HFFc6 (cell line): ENCODE data around the gene MAML1. TPM values are rescaled to one million over a fixed set of nuclear protein-coding genes. Genes with fewer than 3 reads are reported as not detected.
A peak's percentile ranks its signal among the peaks of the same experiment; 100 is the strongest.

ENCODE experiments used
- DNase-seq: peaks from one replicate; pipeline ENCODE4 v3.0.0-alpha.2; 2018
- H3K27ac Mint-ChIP-seq: 2 replicates; pipeline ENCODE4 v1.8.0; 2020; ENCODE audit warnings: mild to moderate bottlenecking, mixed read lengths
- H3K27me3 Mint-ChIP-seq: 2 replicates; pipeline ENCODE4 v1.8.0; 2021; ENCODE audit warnings: mild to moderate bottlenecking, moderate library complexity, mixed read lengths; ENCODE audit not compliant: insufficient read depth
- H3K36me3 Mint-ChIP-seq: 2 replicates; pipeline ENCODE4 v1.8.0; 2021; ENCODE audit warnings: low read depth, mixed read lengths
- H3K4me1 Mint-ChIP-seq: 2 replicates; pipeline ENCODE4 v1.8.0; 2020; ENCODE audit warnings: low read depth, mixed read lengths
- H3K4me3 Mint-ChIP-seq: 2 replicates; pipeline ENCODE4 v1.8.0; 2020; ENCODE audit warnings: mild to moderate bottlenecking, moderate library complexity, mixed read lengths
- H3K9me3 Mint-ChIP-seq: 2 replicates; pipeline ENCODE4 v1.8.0; 2020; ENCODE audit warnings: mild to moderate bottlenecking, mixed read lengths
- CTCF ChIP-seq: fragments of 200-600 bp; sonication (generic); IDR thresholded peaks from 2 replicates; pipeline ENCODE4 v1.5.0; 2021; ENCODE audit warnings: antibody characterized with exemption, mild to moderate bottlenecking
- total RNA-seq, 6 experiments: library from RNA; stranded (reverse); fragmentation: NEBNext Ultra II Directional; extraction: Animal tissue kit (Norgen Biotek cat#: 25700); gene quantifications; 2 replicates in 1 of 6; 3 replicates in 5 of 6; pipeline ENCODE4 v1.2.3, GENCODE V29; 2021

Gene MAML1
- total RNA-seq, 6 experiments from 2014 or later: 14.9 to 17.7 (median 16.5) TPM

GRCh38 chr5:179720222-179720621 lies 12.4 kb upstream of the MAML1 start:
- Mint-ChIP-seq H3K27me3 (no peaks in the 10 kb centered on the region; the same call in 1 of the 2 replicates), H3K9me3 (no peaks in the 10 kb centered on the region), H3K36me3 (peaks cover 53% of the 10 kb centered on the region), H3K27ac (no peak overlapping the region), H3K4me1 (peaks cover 8% of the 10 kb centered on the region), H3K4me3 (no peak overlapping the region)
- no peak for TF ChIP-seq CTCF
- no peak for DNase-seq

- H3K4me3 Mint-ChIP-seq: no peak overlapping the region
- TF ChIP-seq CTCF: no peak
- peaks cover 45% of the 10 kb centered on the region for H3K36me3 Mint-ChIP-seq
- no peak overlapping the region for H3K27ac Mint-ChIP-seq
- no peaks in the 10 kb centered on the region for H3K9me3 Mint-ChIP-seq
- no peak for DNase-seq
- no peaks in the 10 kb centered on the region for H3K27me3 Mint-ChIP-seq
- H3K4me1 Mint-ChIP-seq: no peaks in the 10 kb centered on the region
These were observed 8.5 kb upstream of the MAML1 start for GRCh38 chr5:179724163-179724562.

GRCh38 chr5:179727106-179727505 lies 5.5 kb upstream of the MAML1 start:
- no peak for DNase-seq
- no peaks in the 10 kb centered on the region for H3K27me3 Mint-ChIP-seq
- TF ChIP-seq CTCF: no peak
- peak overlapping the region; percentile 24; the same call in 1 of the 2 replicates for H3K27ac Mint-ChIP-seq
- peaks cover 61% of the 10 kb centered on the region for H3K36me3 Mint-ChIP-seq
- H3K4me3 Mint-ChIP-seq: no peak overlapping the region
- peaks cover 18% of the 10 kb centered on the region for H3K4me1 Mint-ChIP-seq
- H3K9me3 Mint-ChIP-seq: no peaks in the 10 kb centered on the region

- peaks cover 41% of the 10 kb centered on the region for H3K36me3 Mint-ChIP-seq
- TF ChIP-seq CTCF: no peak
- no peak overlapping the region for H3K4me3 Mint-ChIP-seq
- no peaks in the 10 kb centered on the region for H3K9me3 Mint-ChIP-seq
- DNase-seq: no peak
- H3K27ac Mint-ChIP-seq: no peak overlapping the region
- no peaks in the 10 kb centered on the region for H3K27me3 Mint-ChIP-seq
- H3K4me1 Mint-ChIP-seq: peaks cover 24% of the 10 kb centered on the region
These were observed 3.3 kb upstream of the MAML1 start for GRCh38 chr5:179729303-179729702.

GRCh38 chr5:179729727-179730126 lies 2.9 kb upstream of the MAML1 start:
- Mint-ChIP-seq H3K27me3 (no peaks in the 10 kb centered on the region), H3K36me3 (peaks cover 36% of the 10 kb centered on the region), H3K27ac (peak overlapping the region; percentile 10; the same call in 1 of the 2 replicates), H3K4me1 (peaks cover 29% of the 10 kb centered on the region), H3K9me3 (no peaks in the 10 kb centered on the region), H3K4me3 (no peak overlapping the region)
- no peak for TF ChIP-seq CTCF
- no peak for DNase-seq

- DNase-seq: no peak
- peaks cover 36% of the 10 kb centered on the region for H3K36me3 Mint-ChIP-seq
- H3K4me1 Mint-ChIP-seq: peaks cover 30% of the 10 kb centered on the region
- H3K27ac Mint-ChIP-seq: peak overlapping the region; percentile 27; the same call in 1 of the 2 replicates
- no peak for TF ChIP-seq CTCF
- no peaks in the 10 kb centered on the region for H3K9me3 Mint-ChIP-seq
- no peaks in the 10 kb centered on the region for H3K27me3 Mint-ChIP-seq
- no peak overlapping the region for H3K4me3 Mint-ChIP-seq
These were observed 2.3 kb upstream of the MAML1 start for GRCh38 chr5:179730356-179730755.
